Inflammatory macrophage (primary cell): ENCODE data around the gene HAND1.

Experiments used
- DNase-seq, 2 donors: peaks; one replicate each; pipeline ENCODE4 v3.0.0-alpha.2; 2020 to 2022

HAND1 gene

DNA sequence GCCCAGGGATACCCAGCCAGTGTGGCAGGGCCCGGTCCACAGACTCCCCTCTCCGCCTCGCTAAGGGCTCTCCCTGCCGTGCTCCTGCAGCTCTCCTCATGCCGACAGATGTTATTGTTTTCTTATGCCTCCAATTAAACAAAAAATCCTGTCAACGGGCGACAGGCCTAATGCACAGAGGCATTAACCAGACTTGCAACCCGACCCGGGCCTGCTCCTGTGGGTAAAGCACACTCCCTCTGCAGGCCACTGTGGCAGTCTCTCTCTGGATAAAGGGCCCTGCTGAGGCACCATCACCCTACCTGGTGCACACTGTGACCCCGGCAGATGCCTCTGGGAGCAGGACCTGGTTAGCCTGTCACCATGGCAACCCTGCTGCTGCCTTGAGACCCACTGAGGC, 27.5 kb upstream of the HAND1 start:
- DNase-seq = no peak

GRCh38 chr5:154503698-154504039, 25.6 kb upstream of the HAND1 start:
- DNase-seq = no peak

DNA sequence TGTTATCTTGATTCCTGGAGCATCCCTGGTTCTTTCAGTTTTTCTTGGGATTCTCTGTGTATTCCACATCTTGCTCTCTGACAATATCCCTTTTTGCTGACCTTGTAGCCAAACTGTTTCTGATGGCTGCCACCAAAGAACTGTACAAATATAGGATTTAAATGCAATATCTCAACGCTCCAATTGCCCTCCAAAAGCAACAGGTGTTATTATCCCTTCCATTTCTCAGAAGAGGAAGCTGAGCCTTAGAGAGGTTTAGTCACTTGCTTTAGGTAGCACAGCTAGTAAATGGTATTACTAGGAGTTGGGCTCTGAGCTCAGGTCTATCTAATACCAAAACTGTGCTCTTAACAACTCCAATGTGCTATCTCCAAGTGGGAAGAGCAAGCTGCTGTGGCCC, 24.2 kb upstream of the HAND1 start:
- no peak for DNase-seq

DNA sequence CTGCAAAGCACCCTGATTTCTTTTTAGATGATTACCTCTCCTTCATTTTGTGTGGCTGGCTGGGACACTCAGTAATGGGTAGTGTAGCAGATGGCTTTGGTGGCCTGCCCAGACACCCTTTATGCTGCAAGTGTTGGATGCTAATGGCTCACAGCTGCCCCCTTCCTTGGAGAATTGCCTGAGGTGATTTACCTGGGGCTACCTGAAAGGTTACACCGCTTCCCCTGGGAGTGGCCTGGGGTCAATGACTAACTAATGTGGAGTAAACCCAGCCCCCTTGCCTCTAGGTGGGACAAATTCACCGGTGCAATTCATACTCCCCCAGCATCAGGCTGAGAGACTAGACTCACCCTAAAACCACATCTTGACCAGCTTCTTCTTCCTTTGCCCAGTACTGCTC, 23.5 kb upstream of the HAND1 start:
- DNase-seq = no peak

DNA sequence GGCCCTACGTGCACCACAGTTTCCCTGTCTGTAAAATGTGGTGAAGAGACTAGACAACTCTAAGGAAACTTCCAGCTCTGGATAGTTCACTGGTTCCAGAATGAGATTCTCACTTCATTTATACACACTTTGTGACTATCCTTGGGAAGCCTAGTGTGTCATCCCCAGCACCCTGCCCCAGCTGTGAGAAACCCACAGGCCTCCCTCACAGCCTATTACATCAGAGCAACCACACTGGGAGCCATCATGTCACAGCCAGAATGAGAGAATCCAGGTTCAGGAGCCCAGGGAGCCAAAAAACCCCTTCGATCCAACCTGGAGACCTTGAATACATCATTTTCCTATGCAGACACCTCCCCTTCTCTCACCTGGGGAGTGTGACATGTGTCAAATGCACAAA, 21.0 kb upstream of the HAND1 start:
- DNase-seq = no peak

- no peak for DNase-seq
These were observed 20.6 kb upstream of the HAND1 start for GRCh38 chr5:154498591-154498990.

GRCh38 chr5:154494036-154494435, 16.0 kb upstream of the HAND1 start:
- DNase-seq = no peak

DNA sequence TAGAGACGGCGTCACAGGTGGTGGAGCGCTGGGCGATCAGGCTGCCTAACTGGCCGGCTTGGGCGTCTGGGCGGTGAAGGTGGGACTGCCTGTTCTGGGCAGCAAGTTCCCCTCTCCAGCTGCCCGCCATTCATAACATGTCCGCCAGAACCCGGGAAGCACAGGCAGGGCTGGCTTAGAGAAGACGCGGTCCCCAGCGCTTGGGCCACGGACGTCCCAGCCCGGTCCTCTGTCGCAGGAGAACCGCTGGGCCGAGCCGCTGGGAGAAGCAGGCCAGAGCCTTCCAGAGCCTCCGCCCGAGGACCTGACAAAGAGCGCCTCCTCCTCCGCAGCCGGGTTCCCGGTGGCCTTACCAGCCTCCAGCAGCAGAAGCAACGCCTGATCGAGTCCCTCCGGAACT, 15.2 kb upstream of the HAND1 start:
- no peak for DNase-seq

DNA sequence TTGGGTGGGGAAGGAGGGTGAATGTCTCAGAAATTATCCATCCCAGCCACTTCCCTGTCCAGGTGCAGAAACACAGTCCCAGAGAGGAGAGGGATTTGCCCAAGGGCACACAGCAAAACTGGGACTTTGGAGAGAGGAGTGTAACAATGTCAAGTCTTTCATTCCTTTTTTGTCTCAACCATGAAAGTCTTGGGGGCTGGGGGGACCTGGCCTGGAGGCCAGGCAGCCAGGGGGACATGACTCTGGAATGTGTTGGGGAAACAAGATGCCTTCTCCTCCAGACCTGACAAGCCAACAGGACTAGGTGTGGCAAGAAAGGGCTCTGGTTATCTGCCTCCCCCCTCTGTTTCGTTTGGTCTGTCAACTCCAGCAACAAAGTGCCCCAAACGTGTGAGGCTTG, 13.9 kb upstream of the HAND1 start:
- DNase-seq = no peak

DNA sequence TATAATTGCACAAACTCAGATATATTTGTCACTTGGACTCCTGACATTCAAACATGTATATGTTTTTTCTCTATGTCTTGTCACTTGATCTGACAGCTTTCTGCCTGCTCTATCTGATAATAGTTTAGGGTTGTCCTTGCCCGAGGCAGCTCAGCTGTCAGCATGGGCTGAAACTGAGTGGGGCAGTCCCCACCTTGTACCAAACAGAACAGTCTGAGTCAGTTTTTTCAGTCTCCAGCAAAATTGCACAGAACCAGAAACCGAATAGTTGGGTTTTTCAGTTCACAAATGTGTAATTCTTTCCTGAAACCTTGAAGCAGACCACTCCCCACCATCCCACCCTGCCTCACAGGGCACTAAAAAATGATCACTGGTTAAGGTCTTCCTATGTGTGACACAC, 9.5 kb upstream of the HAND1 start:
- no peak for DNase-seq

DNA sequence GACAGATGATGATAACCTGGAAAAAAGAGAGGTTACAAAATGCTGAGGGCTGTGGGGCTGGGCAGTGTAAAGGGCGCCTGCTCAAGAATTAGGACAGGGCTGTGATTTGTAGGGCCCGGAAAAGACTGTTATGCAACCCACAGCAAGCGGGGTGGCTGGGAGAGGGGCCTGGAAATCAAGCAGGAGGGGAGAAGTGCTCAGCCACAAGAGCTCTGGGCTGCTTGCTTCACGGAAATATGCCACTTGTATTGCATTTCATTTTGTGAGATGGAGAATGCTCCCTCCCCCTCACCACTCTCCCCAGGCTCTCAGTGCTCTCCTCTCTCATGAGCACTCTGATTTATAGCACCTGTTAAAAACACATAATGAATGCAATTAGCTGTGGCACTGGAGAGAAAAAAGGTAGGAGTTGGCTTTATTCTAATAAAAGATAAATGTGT, 8.4 kb upstream of the HAND1 start:
- no peak for DNase-seq

- DNase-seq = no peak
These were observed 7.9 kb upstream of the HAND1 start for GRCh38 chr5:154485850-154486426.

DNA sequence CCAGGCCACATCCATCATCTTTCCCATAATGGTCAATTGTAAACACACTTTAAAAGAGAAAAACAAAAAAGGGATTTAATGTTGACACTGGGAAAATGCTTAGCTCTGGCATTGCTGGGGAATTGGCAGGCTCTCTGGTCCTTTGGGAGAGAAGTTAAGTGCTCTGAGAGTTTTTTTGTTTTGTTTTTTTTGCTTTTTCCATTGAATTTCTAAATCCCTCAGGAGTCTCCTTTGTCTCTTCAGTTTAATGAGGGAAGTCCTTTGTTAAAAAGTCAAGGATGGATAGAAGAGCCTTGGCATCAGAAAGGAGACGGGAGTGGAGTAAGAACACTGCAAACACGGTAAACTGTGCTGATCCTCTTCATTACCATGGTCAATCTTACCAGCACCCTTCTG, 7.1 kb upstream of the HAND1 start:
- no peak for DNase-seq

DNA sequence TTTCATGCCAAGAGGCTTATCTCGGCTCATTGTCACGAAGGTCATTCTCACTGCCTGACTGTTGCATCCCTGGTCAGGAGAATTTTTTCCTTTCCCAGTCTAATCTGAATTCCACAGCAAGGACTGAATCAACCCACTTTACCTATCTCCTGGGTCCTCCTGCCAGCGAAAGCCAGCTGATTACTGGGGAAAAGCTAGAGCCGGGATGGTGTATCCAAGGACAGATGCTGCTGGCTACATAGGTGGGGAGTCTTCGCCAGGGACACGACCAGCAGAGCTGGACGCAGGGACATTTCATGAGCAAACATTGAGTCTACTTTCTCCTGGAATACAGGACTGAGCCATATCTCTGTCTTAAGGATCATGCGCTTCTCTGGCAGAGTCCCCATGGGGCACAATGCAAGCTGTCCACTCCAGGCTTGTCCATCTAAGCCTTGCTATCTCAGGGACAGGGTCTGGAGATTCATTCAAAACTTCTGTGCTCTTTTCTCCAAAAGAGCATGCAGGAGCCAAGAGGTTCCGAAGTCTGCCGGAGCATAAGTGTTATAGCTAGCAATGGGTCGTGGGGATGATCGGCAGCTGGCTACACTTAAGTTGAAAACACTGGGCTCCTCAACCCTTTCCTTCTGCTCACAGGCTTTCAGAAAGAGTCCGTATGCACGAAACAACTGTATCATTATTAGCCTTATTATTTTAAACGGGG, 6.5 kb upstream of the HAND1 start:
- no peak for DNase-seq

- DNase-seq = no peak
These were observed 5.8 kb upstream of the HAND1 start for GRCh38 chr5:154483654-154484392.

- DNase-seq = no peak
These were observed 4.8 kb upstream of the HAND1 start for GRCh38 chr5:154482528-154483449.

DNA sequence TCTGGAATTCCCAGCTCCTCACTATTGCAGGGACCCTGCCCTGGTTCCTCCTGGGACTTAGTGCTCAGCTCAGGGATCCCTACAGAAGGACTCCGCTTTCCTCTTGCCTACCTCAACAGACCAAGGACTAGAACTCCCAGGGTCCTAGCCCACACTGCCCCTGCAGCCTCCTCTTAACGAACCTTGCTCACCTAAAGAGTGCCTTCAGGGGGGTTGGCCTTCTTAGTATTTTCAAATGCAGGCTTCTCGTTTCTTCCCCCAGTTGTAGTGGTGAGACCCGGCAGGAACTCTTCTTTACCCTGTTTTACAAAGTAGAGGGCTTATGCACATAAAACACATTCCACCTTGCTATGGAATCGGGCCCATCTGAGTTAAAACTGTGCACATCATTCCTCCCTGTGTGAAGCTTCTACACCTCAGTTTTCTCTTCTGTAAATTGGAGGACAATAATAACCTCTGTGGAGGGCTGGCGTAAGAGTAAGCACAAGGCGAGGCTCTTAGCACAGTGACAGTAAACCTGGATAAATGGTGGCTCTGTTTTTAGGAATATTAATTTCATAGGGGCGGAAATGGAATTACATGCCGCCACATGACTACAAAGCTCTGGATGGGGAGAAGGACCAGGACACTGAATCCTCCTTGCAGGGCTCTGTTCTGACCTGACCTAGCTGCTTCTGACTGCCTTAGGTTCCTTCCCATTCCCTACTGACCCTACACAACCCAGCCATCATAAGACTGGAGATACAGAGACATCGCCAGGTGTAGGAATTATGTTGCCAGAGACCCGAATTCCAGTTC, 3.8 kb upstream of the HAND1 start:
- no peak for DNase-seq

- DNase-seq = no peak
These were observed 2.8 kb upstream of the HAND1 start for GRCh38 chr5:154480847-154481246.

DNA sequence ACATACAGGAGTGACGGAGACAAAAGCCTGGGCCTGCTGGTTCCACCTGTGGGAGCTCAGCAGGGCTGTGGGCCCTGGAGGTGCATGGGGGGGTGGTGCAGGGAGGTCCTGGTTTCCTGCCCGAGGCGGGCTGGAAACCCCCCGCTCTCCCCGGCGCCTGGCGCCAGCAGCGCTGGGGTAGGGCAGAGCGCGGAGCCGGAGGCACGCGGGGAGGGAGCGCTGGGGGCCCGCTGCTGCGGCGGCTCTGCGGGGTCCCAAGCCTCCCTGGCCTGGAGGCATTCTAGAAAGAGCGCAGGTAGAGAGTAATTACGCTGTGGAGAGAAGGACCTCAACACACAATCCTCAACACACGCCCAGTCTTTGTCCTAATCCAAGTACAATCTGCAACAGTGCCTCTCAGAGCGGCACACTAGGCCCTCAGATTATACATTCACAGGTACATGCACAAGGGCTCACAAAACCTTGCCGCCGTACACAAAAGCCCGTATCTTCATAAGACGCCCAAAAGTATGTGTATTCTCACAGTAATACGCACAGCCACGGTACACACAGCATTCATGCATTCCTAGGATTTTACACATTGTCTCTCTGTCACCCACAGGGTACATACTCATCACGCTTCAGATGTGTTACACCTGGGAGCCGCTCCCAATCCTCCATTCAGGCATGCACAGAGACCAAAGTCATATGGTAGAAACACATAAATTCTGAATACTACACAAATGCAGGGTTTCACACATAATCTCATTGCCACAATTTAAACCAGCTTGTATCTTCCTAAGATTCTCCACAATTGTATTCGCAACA, 2.1 kb upstream of the HAND1 start:
- DNase-seq = no peak

GRCh38 chr5:154479160-154479943, 1.3 kb upstream of the HAND1 start:
- no peak for DNase-seq

- no peak for DNase-seq
These were observed 729 bp upstream of the HAND1 start for GRCh38 chr5:154478752-154479159.
